Measurements from ENCODE around the gene ENTHD1.
"Not testable (repeated sequence)": the region's sequence is repeated elsewhere in the genome, so short reads cannot be mapped to it uniquely, and the experiment has no call there.

ENTHD1 gene

DNA sequence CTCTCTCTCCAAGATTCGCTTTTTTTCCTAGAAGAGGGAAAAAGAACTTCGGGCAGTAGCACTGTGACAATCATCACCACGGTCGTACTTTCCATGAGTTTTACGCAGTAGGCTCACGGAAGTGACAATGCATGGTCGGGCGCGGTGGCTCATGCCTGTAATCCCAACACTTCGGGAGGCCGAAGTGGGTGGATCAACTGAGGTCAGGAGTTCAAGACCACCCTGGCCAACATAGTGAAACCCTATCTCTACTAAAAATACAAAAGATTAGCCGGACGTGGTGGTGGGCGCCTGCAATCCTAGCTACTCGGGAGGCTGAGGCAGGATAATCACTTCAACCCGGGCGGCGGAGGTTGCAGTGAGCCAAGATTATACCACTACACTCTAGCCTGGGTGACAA is 30.7 kb upstream of the ENTHD1 start:
- DNase-seq (ENCODE audit: low spot score), result no peak

DNA sequence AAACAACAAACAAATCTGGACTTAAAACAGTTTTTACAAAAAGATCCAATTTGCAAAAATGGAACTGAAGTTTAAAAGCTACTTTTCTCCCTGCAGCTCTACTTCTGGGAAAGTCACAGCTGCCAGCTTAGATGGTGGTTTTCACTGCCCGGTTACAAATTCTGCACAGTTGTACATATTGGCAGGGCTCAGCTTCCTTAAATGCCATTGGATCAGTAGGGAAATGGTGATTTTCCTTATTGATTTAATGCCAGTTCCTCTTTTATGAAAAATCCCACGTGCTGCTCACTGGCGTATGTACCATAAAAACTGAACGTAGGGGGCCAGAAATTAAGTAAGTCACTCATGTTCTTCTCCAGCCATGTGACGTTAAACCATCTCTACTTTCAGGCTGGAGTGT is 30.1 kb upstream of the ENTHD1 start:
- DNase-seq (ENCODE audit: low spot score), result no peak

- DNase-seq (ENCODE audit: low spot score), result no peak
Observed at GRCh38 chr22:39920134-39920743, 26.7 kb upstream of the ENTHD1 start.

- peak; percentile 11 for DNase-seq (ENCODE audit: low spot score)
Observed at GRCh38 chr22:39917776-39918495, 24.4 kb upstream of the ENTHD1 start.

GRCh38 chr22:39917197-39917643 is 23.7 kb upstream of the ENTHD1 start:
- no peak for DNase-seq (ENCODE audit: low spot score)

- no peak for DNase-seq (ENCODE audit: low spot score)
Observed at GRCh38 chr22:39916496-39916895, 22.9 kb upstream of the ENTHD1 start.

DNA sequence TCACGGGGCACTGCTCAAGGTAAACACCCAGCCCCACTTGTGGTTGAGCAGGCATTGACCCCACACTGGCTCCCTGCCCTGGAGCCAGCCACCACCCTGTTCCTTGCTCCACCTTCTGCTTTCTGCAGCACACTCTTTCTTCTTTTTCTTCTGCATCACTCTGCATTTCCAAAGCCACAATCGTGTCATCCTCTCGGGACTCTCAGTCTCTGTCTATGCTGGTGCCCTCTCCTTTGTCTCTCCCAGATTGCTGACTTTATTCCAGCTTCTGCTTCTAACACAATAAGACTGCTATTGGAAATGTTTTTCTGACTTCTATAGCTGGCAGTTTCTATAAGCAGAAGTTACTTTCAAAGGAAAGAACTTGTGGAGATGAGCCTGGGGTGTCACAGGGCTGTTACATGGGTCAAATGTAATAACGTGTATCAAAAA is 21.8 kb upstream of the ENTHD1 start:
- DNase-seq (ENCODE audit: low spot score), result no peak

DNA sequence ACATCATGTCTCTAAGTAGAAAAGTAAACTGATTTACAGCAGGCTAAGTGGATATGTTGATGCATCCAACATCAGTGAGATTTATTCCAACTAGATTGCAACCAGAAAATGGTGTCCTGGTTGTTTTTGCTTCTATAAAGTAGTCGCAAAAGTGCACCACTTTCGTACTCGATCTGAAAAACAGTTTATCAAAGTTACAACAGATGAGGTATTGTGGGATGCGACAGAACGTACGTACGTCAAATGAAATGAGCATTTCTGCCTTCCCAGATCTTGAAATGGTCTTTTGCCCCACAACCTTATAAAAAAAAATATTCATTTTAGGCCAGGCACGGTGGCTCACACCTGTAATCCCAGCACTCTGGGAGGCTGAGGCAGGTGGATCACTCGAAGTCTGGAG is 21.0 kb upstream of the ENTHD1 start:
- DNase-seq (ENCODE audit: low spot score), result no peak

GRCh38 chr22:39913886-39914285 is 20.3 kb upstream of the ENTHD1 start:
- DNase-seq (ENCODE audit: low spot score), result no peak

DNA sequence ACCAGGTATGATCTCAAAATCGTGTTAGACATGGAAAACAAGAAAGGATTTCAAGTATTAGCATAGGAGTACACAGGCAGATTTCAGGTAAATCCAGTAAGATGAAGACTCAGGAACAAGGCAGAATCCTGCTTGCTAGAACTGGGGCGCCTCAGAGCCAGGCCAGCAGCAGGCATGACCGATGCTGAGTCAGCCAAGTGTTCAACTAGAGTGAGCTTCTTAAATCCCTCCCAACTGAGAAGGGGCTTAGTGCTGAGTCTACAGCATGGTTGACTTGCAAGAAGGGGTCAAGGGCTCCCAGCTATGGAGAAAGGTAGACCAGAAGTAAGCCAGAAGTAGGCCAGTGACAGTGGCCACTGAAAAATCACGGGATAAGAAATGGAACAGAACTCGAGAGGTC is 19.8 kb upstream of the ENTHD1 start:
- DNase-seq (ENCODE audit: low spot score), result no peak

DNA sequence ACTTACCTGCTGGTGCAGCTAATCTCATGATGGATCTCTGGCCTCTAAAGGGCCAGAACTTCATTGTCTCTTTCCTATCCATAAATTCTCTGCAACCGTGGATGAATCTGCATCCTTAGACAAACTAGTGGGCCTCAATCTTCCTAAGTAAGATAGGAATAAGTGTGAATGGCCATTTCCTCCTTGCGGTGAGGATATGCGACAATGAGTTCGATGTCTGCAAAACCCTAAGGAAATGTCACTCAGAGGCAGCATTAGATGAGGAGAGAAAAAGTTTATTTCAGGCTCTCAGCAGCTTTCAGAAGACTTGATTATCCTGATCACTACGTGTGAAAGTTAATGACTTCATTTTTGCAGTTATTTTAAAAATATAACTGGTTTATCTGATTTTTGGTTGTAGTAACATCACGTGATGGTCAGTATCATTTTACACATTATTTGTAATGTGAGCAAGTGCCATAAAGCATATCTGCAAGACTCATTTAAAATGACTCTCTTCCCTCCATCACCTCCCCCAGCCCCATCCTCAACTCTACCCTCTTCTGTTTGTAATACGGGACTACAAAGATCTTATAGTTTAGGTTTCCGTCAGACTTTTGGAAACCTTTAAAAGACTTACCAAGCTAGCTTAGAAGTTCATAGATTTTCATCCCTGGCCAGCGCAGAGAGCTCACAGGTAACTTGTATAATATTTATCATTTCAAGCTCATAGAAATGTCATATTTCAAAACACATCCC is 17.5 kb upstream of the ENTHD1 start:
- no peak for DNase-seq (ENCODE audit: low spot score)

GRCh38 chr22:39908737-39909136 is 15.2 kb upstream of the ENTHD1 start:
- peak; percentile 19 for DNase-seq (ENCODE audit: low spot score)

DNA sequence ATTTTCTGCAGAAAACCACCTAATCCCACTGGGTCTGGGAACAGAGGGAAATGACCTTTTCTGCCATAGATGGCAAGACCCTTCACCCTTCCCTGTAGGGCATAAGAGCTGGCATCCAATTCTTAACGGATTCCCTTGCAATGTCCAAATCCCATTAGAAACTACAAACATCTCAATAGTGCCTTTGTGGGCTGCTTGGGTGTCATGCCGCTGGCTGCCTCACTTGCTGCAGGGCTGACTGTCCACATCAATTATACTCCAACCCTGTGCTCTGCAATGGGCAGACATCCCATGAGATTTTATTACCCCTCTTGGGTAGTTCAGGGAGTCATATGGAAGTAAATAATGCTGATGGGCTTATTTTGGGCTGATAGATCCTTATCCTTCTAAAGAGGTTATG is 14.6 kb upstream of the ENTHD1 start:
- no peak for DNase-seq (ENCODE audit: low spot score)

- DNase-seq (ENCODE audit: low spot score), result no peak
Observed at GRCh38 chr22:39907605-39908097, 14.1 kb upstream of the ENTHD1 start.

DNA sequence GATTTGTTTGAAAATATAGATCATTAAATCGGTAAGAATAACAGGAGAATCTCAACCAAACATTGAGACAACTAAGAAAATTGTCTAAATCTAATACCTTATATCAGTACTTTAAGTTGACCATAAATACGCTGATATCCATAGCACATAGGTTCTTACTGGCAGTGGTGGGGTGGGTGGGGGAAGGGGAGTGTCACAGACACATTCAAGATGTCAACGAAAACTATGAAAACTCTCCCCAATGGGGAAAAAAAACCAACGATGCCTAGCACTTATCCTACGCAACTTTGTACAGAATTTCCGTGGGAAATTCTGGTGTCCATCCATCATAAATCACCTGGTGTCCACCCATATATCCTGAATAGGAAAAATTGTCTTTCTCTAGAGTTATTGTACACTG is 13.5 kb upstream of the ENTHD1 start:
- no peak for DNase-seq (ENCODE audit: low spot score)

DNA sequence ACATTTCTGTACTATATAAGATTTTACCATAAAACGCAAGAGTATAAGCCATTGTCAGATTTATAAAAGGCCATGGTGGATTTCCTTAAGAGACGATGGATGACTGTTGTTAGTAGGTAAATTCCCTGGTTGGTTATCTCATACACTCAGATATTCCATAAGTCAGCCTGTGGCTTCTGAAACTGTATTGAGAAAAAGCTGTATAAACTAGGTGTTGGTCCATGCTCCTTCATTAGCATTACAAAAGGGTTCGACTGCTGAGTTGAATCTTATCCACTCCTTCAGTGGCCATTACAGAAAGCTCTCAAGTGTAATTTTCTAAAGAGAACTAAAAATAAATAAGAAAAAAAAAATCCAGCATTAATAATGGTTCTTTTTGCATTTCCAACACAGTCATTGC is 12.6 kb upstream of the ENTHD1 start:
- DNase-seq (ENCODE audit: low spot score), result no peak

DNA sequence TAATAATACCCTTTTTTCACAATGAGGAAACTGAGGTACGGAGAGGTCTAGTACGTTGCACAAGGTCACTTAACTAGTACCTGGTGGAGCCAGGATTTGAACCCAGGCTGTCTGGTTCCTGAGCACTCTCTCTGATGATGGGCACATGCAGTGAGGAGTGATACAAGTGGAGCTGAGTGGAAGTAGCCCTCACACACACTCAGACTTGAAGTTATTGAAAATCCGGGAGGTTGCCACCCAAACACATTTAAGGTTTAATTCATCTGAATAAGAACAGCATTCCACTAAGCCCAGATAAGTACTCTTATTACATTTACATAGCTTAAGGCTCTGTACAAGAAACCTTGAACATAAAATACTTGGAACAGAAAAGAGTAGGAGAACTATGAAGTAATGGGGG is 12.1 kb upstream of the ENTHD1 start:
- DNase-seq (ENCODE audit: low spot score), result no peak

GRCh38 chr22:39904862-39905261 is 11.3 kb upstream of the ENTHD1 start:
- DNase-seq (ENCODE audit: low spot score), result no peak

- not testable (repeated sequence) for DNase-seq (ENCODE audit: low spot score)
Observed at GRCh38 chr22:39904024-39904423, 10.5 kb upstream of the ENTHD1 start.

DNA sequence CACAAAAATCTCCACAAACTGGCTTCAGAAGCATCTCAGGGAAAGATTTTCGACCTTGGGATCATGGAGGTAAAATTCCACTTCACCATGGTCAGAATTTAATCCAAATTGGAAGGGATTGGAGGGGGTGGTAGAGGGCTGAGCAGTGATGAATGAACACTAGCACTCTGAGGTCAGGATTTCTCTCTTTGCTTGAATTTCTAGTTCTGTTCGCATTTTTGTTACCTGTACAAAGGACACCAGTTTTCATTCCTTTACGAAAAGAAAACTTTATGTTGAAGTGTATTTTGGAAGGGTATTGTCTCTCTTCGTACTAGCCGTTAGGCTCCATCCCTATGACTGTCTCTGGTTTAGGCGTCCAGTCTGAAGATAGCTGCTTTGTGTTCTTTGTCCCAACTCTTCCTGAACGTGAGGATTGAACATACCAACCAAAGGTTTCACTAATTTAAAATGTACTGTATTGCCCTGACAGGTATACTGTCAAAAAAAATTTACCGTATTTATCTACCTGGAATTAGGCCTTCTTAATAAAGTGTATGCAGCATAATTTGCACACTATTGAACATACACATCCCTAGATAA is 8.1 kb upstream of the ENTHD1 start:
- no peak for DNase-seq (ENCODE audit: low spot score)

DNA sequence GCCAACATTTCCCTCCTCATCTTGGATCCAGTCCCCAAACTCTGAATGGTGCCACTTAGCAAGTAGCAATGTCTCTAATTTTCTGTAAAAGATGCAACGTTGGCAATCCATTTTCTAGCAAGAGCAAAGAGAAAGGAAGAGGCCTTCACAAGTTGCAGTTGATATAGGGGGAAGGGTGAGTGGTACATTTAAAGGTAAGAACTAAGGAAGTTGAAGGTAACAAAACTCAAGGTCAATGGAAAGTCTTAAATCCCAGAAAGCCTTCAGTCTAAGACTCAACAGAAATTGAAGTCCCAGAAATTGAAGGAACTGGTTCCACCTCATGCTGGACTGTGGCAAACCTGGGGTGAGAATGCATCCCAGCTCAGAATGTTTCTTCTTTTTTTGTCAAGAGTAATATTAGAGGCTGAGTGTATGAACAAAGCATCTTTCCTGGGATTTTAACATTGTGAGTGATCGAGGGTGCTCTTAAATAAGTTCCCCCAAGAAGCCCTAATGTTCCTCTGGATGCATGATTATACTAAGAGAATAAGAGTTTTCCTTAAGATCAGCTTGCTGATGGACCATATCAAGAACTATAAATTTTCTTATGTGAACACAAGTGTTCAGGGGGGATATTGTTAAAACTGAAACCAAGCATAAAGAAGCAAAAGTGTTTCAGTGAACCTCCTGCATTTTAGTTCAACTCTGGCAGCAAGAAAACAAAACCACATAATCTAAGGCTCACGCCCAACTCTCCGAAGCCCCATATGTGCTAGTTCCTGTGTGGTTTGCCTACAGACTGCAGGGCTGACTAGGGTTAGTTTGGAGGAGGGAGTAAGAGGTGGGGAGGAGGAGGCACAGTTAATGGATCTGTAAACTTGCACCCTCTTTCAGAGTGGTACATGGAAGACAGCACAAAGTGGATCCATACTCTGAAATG is 7.0 kb upstream of the ENTHD1 start, which contains the start of gene GRAP2:
Gene GRAP2 (plus strand): TSS at position 779 of the 922 bp plus-strand sequence. CDS start 46,023 bp downstream, outside the sequence.
- no peak for DNase-seq (ENCODE audit: low spot score)

All from GM03348 (cell line).